GM23338 (cell line): Measurements from ENCODE around the gene GRIK4. TPM values are rescaled to one million over a fixed set of nuclear protein-coding genes. Genes with fewer than 3 reads are reported as not detected.

Experiments used
- ATAC-seq: fragments of 200-7000 bp; cut with Tn5 transposase; 3 replicates; pipeline ENCODE4 v1.9.1; 2020
- DNase-seq: peaks from one replicate; pipeline ENCODE4 v3.0.0-alpha.2; 2015; ENCODE audit warnings: low spot score
- H2AFZ ChIP-seq: fragments of 200-600 bp; sonication (generic); 2 replicates; pipeline ENCODE4 v1.8.0; 2016; ENCODE audit warnings: antibody characterized with exemption, mild to moderate bottlenecking, moderate library complexity
- H3F3A ChIP-seq: fragments of 200-600 bp; sonication (generic); replicated peaks from 2 replicates; pipeline ENCODE4 v1.8.0; 2017; ENCODE audit warnings: antibody characterized with exemption, mixed run types, low read depth
- H3K27ac ChIP-seq: fragments of 200-600 bp; sonication (generic); 2 replicates; pipeline ENCODE4 v1.6.1; 2016; ENCODE audit warnings: low read depth
- H3K27me3 ChIP-seq: fragments of 200-600 bp; sonication (generic); 2 replicates; pipeline ENCODE4 v1.8.0; 2016; ENCODE audit warnings: mild to moderate bottlenecking, mixed run types, moderate library complexity; ENCODE audit not compliant: insufficient read depth
- H3K36me3 ChIP-seq: fragments of 200-600 bp; sonication (generic); 2 replicates; pipeline ENCODE4 v1.8.0; 2016; ENCODE audit warnings: mild to moderate bottlenecking; ENCODE audit not compliant: insufficient read depth
- H3K4me1 ChIP-seq: fragments of 200-600 bp; sonication (generic); 2 replicates; pipeline ENCODE4 v1.8.0; 2016; ENCODE audit warnings: mild to moderate bottlenecking, moderate library complexity; ENCODE audit not compliant: insufficient read depth
- H3K4me2 ChIP-seq: fragments of 200-600 bp; sonication (generic); 2 replicates; pipeline ENCODE4 v1.7.1; 2017; ENCODE audit warnings: mixed run types
- H3K4me3 ChIP-seq: fragments of 200-600 bp; sonication (generic); 2 replicates; pipeline ENCODE4 v1.6.1; 2016; ENCODE audit warnings: mixed run types
- H3K79me2 ChIP-seq: fragments of 200-600 bp; sonication (generic); replicated peaks from 2 replicates; pipeline ENCODE4 v1.8.0; 2017; ENCODE audit warnings: mild to moderate bottlenecking; ENCODE audit not compliant: insufficient read depth
- H3K9me2 ChIP-seq: fragments of 200-600 bp; sonication (generic); 2 replicates; pipeline ENCODE4 v1.8.0; 2017; ENCODE audit not compliant: insufficient read depth
- H4K20me1 ChIP-seq: fragments of 200-600 bp; sonication (generic); replicated peaks from 2 replicates; pipeline ENCODE4 v1.8.0; 2017; ENCODE audit warnings: mild to moderate bottlenecking; ENCODE audit not compliant: insufficient read depth
- H3K27ac Mint-ChIP-seq: 2 replicates; pipeline ENCODE4 v1.8.0; 2020; ENCODE audit warnings: inconsistent platforms, mild to moderate bottlenecking, moderate library complexity, mixed read lengths
- H3K27me3 Mint-ChIP-seq: 3 replicates; pipeline ENCODE4 v1.8.0; 2022; ENCODE audit warnings: low read depth, mild to moderate bottlenecking, moderate library complexity, mixed read lengths, inconsistent platforms; ENCODE audit not compliant: insufficient read depth, poor library complexity
- H3K36me3 Mint-ChIP-seq: 3 replicates; pipeline ENCODE4 v1.8.0; 2021; ENCODE audit warnings: low read depth, mild to moderate bottlenecking, inconsistent platforms, moderate library complexity, mixed read lengths
- H3K4me1 Mint-ChIP-seq: 3 replicates; pipeline ENCODE4 v1.8.0; 2020; ENCODE audit warnings: mild to moderate bottlenecking, inconsistent platforms, mixed read lengths
- H3K4me3 Mint-ChIP-seq: 3 replicates; pipeline ENCODE4 v1.8.0; 2021; ENCODE audit warnings: moderate library complexity, mild to moderate bottlenecking, inconsistent platforms, mixed read lengths
- H3K9me3 Mint-ChIP-seq: 3 replicates; pipeline ENCODE4 v1.8.0; 2020; ENCODE audit warnings: moderate library complexity, mild to moderate bottlenecking, inconsistent platforms, mixed read lengths
- CREB1 ChIP-seq: fragments of 250-450 bp; sonication (Bioruptor Pico); IDR thresholded peaks from 2 replicates; pipeline ENCODE4 v1.5.0; 2020; ENCODE audit warnings: low read depth, mild to moderate bottlenecking, moderate library complexity
- CTCF ChIP-seq, 2 experiments: fragments of 200-600 bp in 1 of 2; sonication (generic) in 1 of 2; conservative IDR thresholded peaks; 2 replicates each; pipeline versions ENCODE4 v1.5.1 to v1.6.1; 2016 to 2017; ENCODE audit warnings: antibody characterized with exemption in 2 of 2, low read depth in 2 of 2, mild to moderate bottlenecking in 2 of 2, moderate library complexity in 1 of 2
- EZH2 ChIP-seq: fragments of 200-600 bp; sonication (generic); IDR thresholded peaks from one replicate; pipeline ENCODE4 v1.8.0; 2017; ENCODE audit warnings: antibody characterized with exemption, mild to moderate bottlenecking, low read depth; ENCODE audit not compliant: unreplicated experiment
- NANOG ChIP-seq: IDR thresholded peaks from 2 replicates; pipeline ENCODE4 v1.6.1; 2016; ENCODE audit warnings: antibody characterized with exemption, borderline replicate concordance
- POLR2AphosphoS5 ChIP-seq: IDR thresholded peaks from 2 replicates; pipeline ENCODE4 v1.6.1; 2016; ENCODE audit warnings: antibody characterized with exemption, low read depth
- REST ChIP-seq: IDR thresholded peaks from one replicate; pipeline ENCODE4 v1.6.1; 2018; ENCODE audit warnings: antibody characterized with exemption; ENCODE audit not compliant: unreplicated experiment
- STAT1 ChIP-seq: IDR thresholded peaks from one replicate; pipeline ENCODE4 v1.6.1; 2016; ENCODE audit warnings: antibody characterized with exemption; ENCODE audit not compliant: unreplicated experiment
- ZNF114 ChIP-seq: fragments of 250-450 bp; sonication (Bioruptor Pico); IDR thresholded peaks from 2 replicates; pipeline ENCODE4 v1.5.0; 2020; ENCODE audit warnings: mild to moderate bottlenecking, moderate library complexity
- ZNF331 ChIP-seq: fragments of 250-450 bp; sonication (Bioruptor Pico); IDR thresholded peaks from 2 replicates; pipeline ENCODE4 v1.5.0; 2020; ENCODE audit warnings: low read depth, mild to moderate bottlenecking, moderate library complexity
- ZNF462 ChIP-seq: fragments of 250-450 bp; sonication (Bioruptor Pico); IDR thresholded peaks from 2 replicates; pipeline ENCODE4 v1.5.0; 2020; ENCODE audit warnings: mild to moderate bottlenecking, moderate library complexity
- polyA plus RNA-seq: library from polyadenylated mRNA; unstranded; fragments of >200 nt; fragmentation: Nextera tagmentation; extraction: Ambion mirVana; gene quantifications from 2 replicates; pipeline ENCODE4 v1.2.1, GENCODE V29; 2016
- total RNA-seq: library from RNA; depleted of rRNA; stranded (reverse); fragments of >200 nt; shearing (Covaris generic); gene quantifications from 2 replicates; pipeline ENCODE4 v1.2.3, GENCODE V29; 2014

The GRIK4 gene
- total and polyA plus RNA-seq, 2 experiments from 2014 or later = 0.63 to 2.2 TPM

DNA sequence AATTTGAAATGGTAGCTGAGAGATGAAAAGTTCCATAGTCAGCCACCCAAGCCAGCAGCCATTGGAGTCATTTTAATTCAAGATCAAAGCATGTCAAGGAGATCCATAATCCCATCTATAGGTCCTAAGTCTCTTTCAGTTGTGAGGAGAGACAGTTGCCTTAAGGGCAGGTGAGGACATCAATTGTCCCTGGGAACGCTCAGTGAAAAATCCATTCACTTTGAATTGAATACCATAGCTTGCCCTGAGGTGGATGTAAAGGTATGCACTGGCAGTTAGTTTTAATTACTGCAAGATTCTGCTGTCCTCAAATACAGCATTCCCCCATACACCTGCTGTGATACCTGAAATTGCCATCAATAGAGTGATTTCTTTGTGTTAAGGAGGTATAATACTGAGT is 487.0 kb downstream of the GRIK4 start (continued):
- TF ChIP-seq ZNF462 = no peak

DNA sequence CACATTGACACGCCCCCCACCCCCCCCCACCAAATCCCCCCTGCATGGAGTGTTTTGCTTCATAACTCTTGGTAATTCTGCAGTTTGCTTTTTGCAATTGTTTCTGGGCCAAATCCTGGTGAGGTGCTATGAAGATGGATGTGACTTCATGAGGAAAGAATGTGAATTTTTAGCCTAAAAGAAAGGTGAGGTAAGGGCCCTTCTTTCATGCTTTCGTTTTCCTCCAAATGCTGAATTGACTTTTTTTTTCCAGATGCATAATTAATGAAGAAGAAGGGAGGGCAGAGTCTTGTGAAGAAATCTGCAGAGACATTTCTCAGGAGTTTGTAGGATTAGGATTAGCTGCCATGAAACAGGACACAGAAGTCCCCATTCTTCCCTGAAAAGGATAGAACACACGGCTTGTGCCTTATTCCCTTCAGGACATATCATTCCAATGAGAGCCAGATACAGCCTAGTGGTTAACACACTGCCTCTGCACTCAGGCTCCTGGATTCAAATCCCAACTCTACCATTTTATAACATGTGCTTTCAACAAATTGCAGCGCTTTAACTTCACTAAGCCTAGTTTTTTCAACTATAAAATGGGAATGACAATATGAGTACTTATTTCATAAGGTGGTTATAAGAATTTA is 492.8 kb downstream of the GRIK4 start:
- ATAC-seq = peak; percentile 60
- H3K27me3 ChIP-seq = no peaks in the 10 kb centered on the region
- H3K27ac ChIP-seq = no peak overlapping the region
- Mint-ChIP-seq H3K27ac (no peak overlapping the region), H3K4me3 (no peak overlapping the region), H3K36me3 (no peaks in the 10 kb centered on the region; the same call in 2 of the 3 replicates), H3K4me1 (peaks cover 22% of the 10 kb centered on the region), H3K27me3 (peaks cover 3% of the 10 kb centered on the region), H3K9me3 (no peaks in the 10 kb centered on the region)
- no peak overlapping the region for H2AFZ ChIP-seq
- no peaks in the 10 kb centered on the region for H3K79me2 ChIP-seq
- no peaks in the 10 kb centered on the region for H3K9me2 ChIP-seq
- no peaks in the 10 kb centered on the region for H4K20me1 ChIP-seq
- H3F3A ChIP-seq = no peaks in the 10 kb centered on the region
- H3K4me1 ChIP-seq = peaks cover 13% of the 10 kb centered on the region; the same call in 1 of the 2 replicates
- H3K4me3 ChIP-seq = no peak overlapping the region
- no peaks in the 10 kb centered on the region for H3K36me3 ChIP-seq
- peak; percentile 53 for DNase-seq
- no peak overlapping the region for H3K4me2 ChIP-seq
- TF ChIP-seq STAT1 (no peak), NANOG (no peak), EZH2 (no peak), POLR2AphosphoS5 (no peak), CTCF (conservative IDR thresholded peaks at IDR 0.05; ENCODE audit: low read depth in 2 of 2) (no peak), REST (no peak), CREB1 (CRISPR knock-in tag) (no peak), ZNF114 (CRISPR knock-in tag) (no peak), ZNF331 (CRISPR knock-in tag) (no peak)
